Measurements from ENCODE around the gene PTPN18.

DNA sequence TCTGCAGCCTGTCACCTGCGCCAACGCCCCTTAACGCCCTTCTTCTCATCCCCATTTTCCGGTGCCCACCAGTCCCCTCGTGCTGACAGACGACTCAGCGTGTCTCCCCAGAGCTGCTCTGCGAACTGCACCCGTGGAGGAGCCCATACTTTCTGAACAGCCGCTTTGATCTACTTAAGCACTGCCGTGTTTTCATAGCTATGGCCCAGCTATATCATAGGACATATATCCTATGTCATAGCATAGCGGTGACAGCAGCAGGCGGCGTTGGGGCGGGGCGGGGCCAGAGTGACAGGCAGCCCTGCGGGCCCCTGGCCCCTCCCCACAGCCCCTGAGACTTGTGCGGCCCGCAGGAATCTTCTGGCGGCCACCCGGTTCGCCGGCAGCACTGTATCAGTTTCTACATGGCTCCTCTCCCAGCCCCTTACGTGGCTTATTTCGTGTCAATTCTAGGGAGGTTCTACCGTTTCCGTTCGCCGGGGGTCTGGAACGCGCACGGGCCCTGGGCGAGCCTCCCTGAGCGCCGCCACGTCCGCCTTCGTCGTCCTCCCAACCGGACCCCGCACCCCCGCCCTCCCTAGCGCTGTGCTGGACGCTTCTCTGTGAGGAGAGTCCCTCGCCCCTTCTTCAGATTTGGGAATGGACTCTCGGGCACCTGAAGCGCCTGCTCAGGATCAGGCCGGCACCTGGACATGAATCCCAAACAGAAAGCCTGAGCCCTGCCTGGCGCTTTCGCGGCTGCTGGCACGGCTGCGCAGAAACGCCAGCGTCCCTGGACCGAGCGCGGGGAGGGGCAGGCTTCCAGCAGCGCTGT, 35.4 kb downstream of the PTPN18 start:
- TF ChIP-seq ATF1 (CRISPR knock-in tag; IDR thresholded peaks at IDR 0.05) (no peak), KAT7 (CRISPR knock-in tag; IDR thresholded peaks at IDR 0.05; ENCODE audit: borderline replicate concordance) (no peak), NFYB (CRISPR knock-in tag; conservative IDR thresholded peaks at IDR 0.05; ENCODE audit: low read depth) (no peak)
- TF ChIP-seq, protein P1, sequence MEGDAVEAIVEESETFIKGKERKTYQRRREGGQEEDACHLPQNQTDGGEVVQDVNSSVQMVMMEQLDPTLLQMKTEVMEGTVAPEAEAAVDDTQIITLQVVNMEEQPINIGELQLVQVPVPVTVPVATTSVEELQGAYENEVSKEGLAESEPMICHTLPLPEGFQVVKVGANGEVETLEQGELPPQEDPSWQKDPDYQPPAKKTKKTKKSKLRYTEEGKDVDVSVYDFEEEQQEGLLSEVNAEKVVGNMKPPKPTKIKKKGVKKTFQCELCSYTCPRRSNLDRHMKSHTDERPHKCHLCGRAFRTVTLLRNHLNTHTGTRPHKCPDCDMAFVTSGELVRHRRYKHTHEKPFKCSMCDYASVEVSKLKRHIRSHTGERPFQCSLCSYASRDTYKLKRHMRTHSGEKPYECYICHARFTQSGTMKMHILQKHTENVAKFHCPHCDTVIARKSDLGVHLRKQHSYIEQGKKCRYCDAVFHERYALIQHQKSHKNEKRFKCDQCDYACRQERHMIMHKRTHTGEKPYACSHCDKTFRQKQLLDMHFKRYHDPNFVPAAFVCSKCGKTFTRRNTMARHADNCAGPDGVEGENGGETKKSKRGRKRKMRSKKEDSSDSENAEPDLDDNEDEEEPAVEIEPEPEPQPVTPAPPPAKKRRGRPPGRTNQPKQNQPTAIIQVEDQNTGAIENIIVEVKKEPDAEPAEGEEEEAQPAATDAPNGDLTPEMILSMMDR (IDR thresholded peaks at IDR 0.05): no peak
- TF ChIP-seq, protein P2, sequence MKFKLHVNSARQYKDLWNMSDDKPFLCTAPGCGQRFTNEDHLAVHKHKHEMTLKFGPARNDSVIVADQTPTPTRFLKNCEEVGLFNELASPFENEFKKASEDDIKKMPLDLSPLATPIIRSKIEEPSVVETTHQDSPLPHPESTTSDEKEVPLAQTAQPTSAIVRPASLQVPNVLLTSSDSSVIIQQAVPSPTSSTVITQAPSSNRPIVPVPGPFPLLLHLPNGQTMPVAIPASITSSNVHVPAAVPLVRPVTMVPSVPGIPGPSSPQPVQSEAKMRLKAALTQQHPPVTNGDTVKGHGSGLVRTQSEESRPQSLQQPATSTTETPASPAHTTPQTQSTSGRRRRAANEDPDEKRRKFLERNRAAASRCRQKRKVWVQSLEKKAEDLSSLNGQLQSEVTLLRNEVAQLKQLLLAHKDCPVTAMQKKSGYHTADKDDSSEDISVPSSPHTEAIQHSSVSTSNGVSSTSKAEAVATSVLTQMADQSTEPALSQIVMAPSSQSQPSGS (CRISPR knock-in tag; IDR thresholded peaks at IDR 0.05; ENCODE audit: borderline replicate concordance, low read depth): no peak
